Lower leg skin (tissue), 3 donors: ENCODE measurements around the gene GRB10.

Experiments
- CTCF ChIP-seq, 3 donors: fragments of 450-650 bp; IDR thresholded peaks; one replicate each; pipeline ENCODE4 v1.5.1; 2016; ENCODE audit warnings: antibody characterized with exemption in 3 of 3, mild to moderate bottlenecking in 3 of 3, moderate library complexity in 2 of 3
- POLR2A ChIP-seq, 2 donors: fragments of 450-650 bp; IDR thresholded peaks; one replicate each; pipeline ENCODE4 v1.6.1; 2016 to 2017; ENCODE audit warnings: antibody characterized with exemption in 2 of 2, mild to moderate bottlenecking in 1 of 2, moderate library complexity in 1 of 2

- TF ChIP-seq POLR2A (IDR thresholded peaks at IDR 0.05) (no peak), CTCF (IDR thresholded peaks at IDR 0.05) (no peak)
These were observed 59.5 kb downstream of the GRB10 start for GRCh38 chr7:50723173-50723572.
